HG03521 (cell line): ENCODE data around the gene RASAL3.
"Not testable (repeated sequence)": the region's sequence is repeated elsewhere in the genome, so short reads cannot be mapped to it uniquely, and the experiment has no call there.

Experiments used
- ATAC-seq: cut with Tn5 transposase; IDR thresholded peaks from one replicate; pipeline ENCODE4 v1.9.1; 2021; ENCODE audit warnings: mild to moderate bottlenecking, moderate library complexity; ENCODE audit not compliant: unreplicated experiment

Gene RASAL3

GRCh38 chr19:15475169-15475568 is 10.8 kb upstream of the RASAL3 start:
- ATAC-seq = no peak

GRCh38 chr19:15473821-15474220 is 9.5 kb upstream of the RASAL3 start:
- ATAC-seq = not testable (repeated sequence)

GRCh38 chr19:15471639-15472101 is 7.3 kb upstream of the RASAL3 start:
- ATAC-seq = no peak

- ATAC-seq = no peak
Measured at GRCh38 chr19:15469513-15470297, 5.4 kb upstream of the RASAL3 start.

GRCh38 chr19:15468675-15469512 is 4.5 kb upstream of the RASAL3 start:
- ATAC-seq = no peak

GRCh38 chr19:15467734-15468214 is 3.4 kb upstream of the RASAL3 start:
- no peak for ATAC-seq

GRCh38 chr19:15466851-15467733 is 2.7 kb upstream of the RASAL3 start:
- ATAC-seq = no peak

GRCh38 chr19:15463861-15464371 is 428 bp downstream of the RASAL3 start:
- ATAC-seq = no peak

GRCh38 chr19:15461694-15462093 is 2.6 kb downstream of the RASAL3 start:
- ATAC-seq = no peak

- no peak for ATAC-seq
Measured at GRCh38 chr19:15457701-15458484, 6.5 kb downstream of the RASAL3 start.

- no peak for ATAC-seq
Measured at GRCh38 chr19:15456871-15457700, 7.3 kb downstream of the RASAL3 start.

GRCh38 chr19:15456441-15456840 is 7.9 kb downstream of the RASAL3 start:
- ATAC-seq = no peak

- no peak for ATAC-seq
Measured at GRCh38 chr19:15455996-15456395, 8.3 kb downstream of the RASAL3 start.

- no peak for ATAC-seq
Measured at GRCh38 chr19:15453906-15454860, 10.2 kb downstream of the RASAL3 start.

GRCh38 chr19:15453091-15453578 is 11.2 kb downstream of the RASAL3 start:
- ATAC-seq = no peak

- ATAC-seq = no peak
Measured at GRCh38 chr19:15452111-15453047, 12.0 kb downstream of the RASAL3 start.

GRCh38 chr19:15450528-15450890 is 13.8 kb downstream of the RASAL3 start:
- no peak for ATAC-seq
